Measurements from ENCODE around the gene CYP11A1.
"Not testable (repeated sequence)": the region's sequence is repeated elsewhere in the genome, so short reads cannot be mapped to it uniquely, and the experiment has no call there.

The CYP11A1 gene

GRCh38 chr15:74392451-74392830 is 25.0 kb upstream of the CYP11A1 start:
- Histone ChIP-seq H3K27ac (ENCODE audit: low read depth, low read length) (no peak overlapping the region), H3K4me3 (ENCODE audit: low read depth in 1 of 2, low read length in 2 of 2) (no peak overlapping the region), H3K36me3 (ENCODE audit: insufficient read depth, low read length) (no peaks in the 10 kb centered on the region), H3K27me3 (ENCODE audit: control insufficient read depth in 1 of 2, insufficient read depth in 2 of 2, low read length in 2 of 2) (no peaks in the 10 kb centered on the region), H3K4me1 (ENCODE audit: insufficient read depth, low read length) (no peaks in the 10 kb centered on the region), H3K9ac (ENCODE audit: low read length) (no peak overlapping the region), H3K9me3 (ENCODE audit: low read length) (no peaks in the 10 kb centered on the region)

- Histone ChIP-seq H3K4me1 (ENCODE audit: insufficient read depth, low read length) (no peaks in the 10 kb centered on the region), H3K36me3 (ENCODE audit: insufficient read depth, low read length) (no peaks in the 10 kb centered on the region), H3K9ac (ENCODE audit: low read length) (no peak overlapping the region), H3K9me3 (ENCODE audit: low read length) (no peaks in the 10 kb centered on the region), H3K4me3 (ENCODE audit: low read depth in 1 of 2, low read length in 2 of 2) (no peak overlapping the region), H3K27ac (ENCODE audit: low read depth, low read length) (no peak overlapping the region), H3K27me3 (ENCODE audit: control insufficient read depth in 1 of 2, insufficient read depth in 2 of 2, low read length in 2 of 2) (no peaks in the 10 kb centered on the region)
These were observed 24.4 kb upstream of the CYP11A1 start for GRCh38 chr15:74391582-74392450.

GRCh38 chr15:74390647-74391288 is 23.3 kb upstream of the CYP11A1 start:
- no peaks in the 10 kb centered on the region for H3K4me1 ChIP-seq (ENCODE audit: insufficient read depth, low read length)
- H3K9ac ChIP-seq (ENCODE audit: low read length) = no peak overlapping the region
- no peaks in the 10 kb centered on the region for H3K36me3 ChIP-seq (ENCODE audit: insufficient read depth, low read length)
- H3K27ac ChIP-seq (ENCODE audit: low read depth, low read length) = no peak overlapping the region
- H3K9me3 ChIP-seq (ENCODE audit: low read length) = no peaks in the 10 kb centered on the region
- H3K4me3 ChIP-seq (ENCODE audit: low read depth in 1 of 2, low read length in 2 of 2) = no peak overlapping the region
- no peaks in the 10 kb centered on the region for H3K27me3 ChIP-seq (ENCODE audit: control insufficient read depth in 1 of 2, insufficient read depth in 2 of 2, low read length in 2 of 2)

- not testable (repeated sequence) for H3K27ac ChIP-seq (ENCODE audit: low read depth, low read length); H3K27me3 ChIP-seq (ENCODE audit: control insufficient read depth in 1 of 2, insufficient read depth in 2 of 2, low read length in 2 of 2); H3K9ac ChIP-seq (ENCODE audit: low read length); H3K9me3 ChIP-seq (ENCODE audit: low read length); H3K36me3 ChIP-seq (ENCODE audit: insufficient read depth, low read length); H3K4me1 ChIP-seq (ENCODE audit: insufficient read depth, low read length); H3K4me3 ChIP-seq (ENCODE audit: low read depth in 1 of 2, low read length in 2 of 2)
These were observed 22.7 kb upstream of the CYP11A1 start for GRCh38 chr15:74390049-74390646.

GRCh38 chr15:74389241-74390048 is 22.0 kb upstream of the CYP11A1 start:
- Histone ChIP-seq H3K4me3 (ENCODE audit: low read depth in 1 of 2, low read length in 2 of 2) (no peak overlapping the region), H3K4me1 (ENCODE audit: insufficient read depth, low read length) (no peaks in the 10 kb centered on the region), H3K9me3 (ENCODE audit: low read length) (no peaks in the 10 kb centered on the region), H3K9ac (ENCODE audit: low read length) (no peak overlapping the region), H3K27ac (ENCODE audit: low read depth, low read length) (no peak overlapping the region), H3K36me3 (ENCODE audit: insufficient read depth, low read length) (no peaks in the 10 kb centered on the region), H3K27me3 (ENCODE audit: control insufficient read depth in 1 of 2, insufficient read depth in 2 of 2, low read length in 2 of 2) (no peaks in the 10 kb centered on the region)

- Histone ChIP-seq H3K36me3 (ENCODE audit: insufficient read depth, low read length) (no peaks in the 10 kb centered on the region), H3K9ac (ENCODE audit: low read length) (no peak overlapping the region), H3K27me3 (ENCODE audit: control insufficient read depth in 1 of 2, insufficient read depth in 2 of 2, low read length in 2 of 2) (no peaks in the 10 kb centered on the region), H3K27ac (ENCODE audit: low read depth, low read length) (no peak overlapping the region), H3K4me3 (ENCODE audit: low read depth in 1 of 2, low read length in 2 of 2) (no peak overlapping the region), H3K4me1 (ENCODE audit: insufficient read depth, low read length) (no peaks in the 10 kb centered on the region), H3K9me3 (ENCODE audit: low read length) (no peaks in the 10 kb centered on the region)
These were observed 21.0 kb upstream of the CYP11A1 start for GRCh38 chr15:74388363-74388951.

- H3K4me3 ChIP-seq (ENCODE audit: low read depth in 1 of 2, low read length in 2 of 2) = no peak overlapping the region
- H3K9me3 ChIP-seq (ENCODE audit: low read length) = no peaks in the 10 kb centered on the region
- H3K27ac ChIP-seq (ENCODE audit: low read depth, low read length) = no peak overlapping the region
- H3K4me1 ChIP-seq (ENCODE audit: insufficient read depth, low read length) = no peaks in the 10 kb centered on the region
- H3K9ac ChIP-seq (ENCODE audit: low read length) = no peak overlapping the region
- no peaks in the 10 kb centered on the region for H3K36me3 ChIP-seq (ENCODE audit: insufficient read depth, low read length)
- H3K27me3 ChIP-seq (ENCODE audit: control insufficient read depth in 1 of 2, insufficient read depth in 2 of 2, low read length in 2 of 2) = no peaks in the 10 kb centered on the region
These were observed 20.3 kb upstream of the CYP11A1 start for GRCh38 chr15:74387621-74388362.

- no peak overlapping the region for H3K9ac ChIP-seq (ENCODE audit: low read length)
- H3K27ac ChIP-seq (ENCODE audit: low read depth, low read length) = no peak overlapping the region
- H3K4me3 ChIP-seq (ENCODE audit: low read depth in 1 of 2, low read length in 2 of 2) = no peak overlapping the region
These were observed 19.7 kb upstream of the CYP11A1 start for GRCh38 chr15:74387141-74387541.

GRCh38 chr15:74386496-74387140 is 19.2 kb upstream of the CYP11A1 start:
- no peaks in the 10 kb centered on the region for H3K9me3 ChIP-seq (ENCODE audit: low read length)
- H3K27me3 ChIP-seq (ENCODE audit: control insufficient read depth in 1 of 2, insufficient read depth in 2 of 2, low read length in 2 of 2) = no peaks in the 10 kb centered on the region
- H3K9ac ChIP-seq (ENCODE audit: low read length) = no peak overlapping the region
- H3K27ac ChIP-seq (ENCODE audit: low read depth, low read length) = no peak overlapping the region
- H3K4me3 ChIP-seq (ENCODE audit: low read depth in 1 of 2, low read length in 2 of 2) = no peak overlapping the region
- H3K36me3 ChIP-seq (ENCODE audit: insufficient read depth, low read length) = no peaks in the 10 kb centered on the region
- no peaks in the 10 kb centered on the region for H3K4me1 ChIP-seq (ENCODE audit: insufficient read depth, low read length)

More at GRCh38 chr15:74387141-74387541, 19.7 kb upstream of the CYP11A1 start:
- H3K27me3 ChIP-seq (ENCODE audit: control insufficient read depth in 1 of 2, insufficient read depth in 2 of 2, low read length in 2 of 2) = no peaks in the 10 kb centered on the region
- H3K9me3 ChIP-seq (ENCODE audit: low read length) = no peaks in the 10 kb centered on the region
- no peaks in the 10 kb centered on the region for H3K36me3 ChIP-seq (ENCODE audit: insufficient read depth, low read length)
- no peaks in the 10 kb centered on the region for H3K4me1 ChIP-seq (ENCODE audit: insufficient read depth, low read length)

GRCh38 chr15:74385733-74386132 is 18.3 kb upstream of the CYP11A1 start:
- Histone ChIP-seq H3K27me3 (ENCODE audit: control insufficient read depth in 1 of 2, insufficient read depth in 2 of 2, low read length in 2 of 2) (no peaks in the 10 kb centered on the region), H3K9me3 (ENCODE audit: low read length) (no peaks in the 10 kb centered on the region), H3K9ac (ENCODE audit: low read length) (no peak overlapping the region), H3K27ac (ENCODE audit: low read depth, low read length) (no peak overlapping the region), H3K4me1 (ENCODE audit: insufficient read depth, low read length) (no peaks in the 10 kb centered on the region), H3K36me3 (ENCODE audit: insufficient read depth, low read length) (no peaks in the 10 kb centered on the region), H3K4me3 (ENCODE audit: low read depth in 1 of 2, low read length in 2 of 2) (no peak overlapping the region)

Data from muscle layer of colon (tissue), 2 donors.